ENCODE data around the gene STON2.

DNA sequence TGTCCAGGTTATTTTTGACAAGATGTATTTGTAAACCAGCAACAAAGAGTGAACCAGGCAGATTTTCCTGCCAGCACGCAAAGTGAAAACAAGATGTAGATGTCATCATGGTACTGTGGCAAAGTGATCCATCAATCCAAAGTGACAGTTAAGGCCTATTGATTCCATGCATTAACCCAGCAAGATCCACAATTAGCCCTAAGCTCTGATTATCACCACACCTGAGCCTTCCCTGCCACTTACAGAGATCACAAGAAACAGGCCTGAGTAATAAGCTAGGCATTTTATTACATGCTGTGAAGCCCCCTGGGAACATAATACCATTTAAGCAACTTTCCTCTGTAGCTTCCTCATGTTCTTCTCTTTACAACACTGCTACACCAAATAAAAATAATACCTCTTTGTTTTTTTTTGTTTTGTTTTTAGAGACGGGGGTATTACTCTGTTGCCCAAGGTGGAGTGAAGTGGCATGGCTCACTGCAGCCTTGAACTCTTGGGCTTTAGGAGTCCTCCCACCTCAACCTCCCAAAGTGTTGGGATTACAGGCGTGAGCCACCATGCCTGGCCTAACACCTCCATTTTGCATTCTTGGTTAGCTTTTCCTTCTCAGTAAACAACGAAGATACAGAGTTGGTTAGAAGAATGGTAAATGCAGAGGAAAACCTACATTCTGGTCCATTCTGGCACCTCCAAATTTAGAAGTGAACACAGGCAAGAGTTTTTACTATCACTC lies 85.5 kb downstream of the STON2 start:
- TF ChIP-seq, protein P1, sequence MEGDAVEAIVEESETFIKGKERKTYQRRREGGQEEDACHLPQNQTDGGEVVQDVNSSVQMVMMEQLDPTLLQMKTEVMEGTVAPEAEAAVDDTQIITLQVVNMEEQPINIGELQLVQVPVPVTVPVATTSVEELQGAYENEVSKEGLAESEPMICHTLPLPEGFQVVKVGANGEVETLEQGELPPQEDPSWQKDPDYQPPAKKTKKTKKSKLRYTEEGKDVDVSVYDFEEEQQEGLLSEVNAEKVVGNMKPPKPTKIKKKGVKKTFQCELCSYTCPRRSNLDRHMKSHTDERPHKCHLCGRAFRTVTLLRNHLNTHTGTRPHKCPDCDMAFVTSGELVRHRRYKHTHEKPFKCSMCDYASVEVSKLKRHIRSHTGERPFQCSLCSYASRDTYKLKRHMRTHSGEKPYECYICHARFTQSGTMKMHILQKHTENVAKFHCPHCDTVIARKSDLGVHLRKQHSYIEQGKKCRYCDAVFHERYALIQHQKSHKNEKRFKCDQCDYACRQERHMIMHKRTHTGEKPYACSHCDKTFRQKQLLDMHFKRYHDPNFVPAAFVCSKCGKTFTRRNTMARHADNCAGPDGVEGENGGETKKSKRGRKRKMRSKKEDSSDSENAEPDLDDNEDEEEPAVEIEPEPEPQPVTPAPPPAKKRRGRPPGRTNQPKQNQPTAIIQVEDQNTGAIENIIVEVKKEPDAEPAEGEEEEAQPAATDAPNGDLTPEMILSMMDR (IDR thresholded peaks at IDR 0.05; ENCODE audit: insufficient read depth, low read length, poor library complexity, severe bottlenecking): no peak
- no peak for TF ChIP-seq EZH2phosphoT487 (conservative IDR thresholded peaks at IDR 0.05; ENCODE audit: low read length)
